ENCODE results near the gene RHBDD1. TPM values are rescaled to one million over a fixed set of nuclear protein-coding genes. Genes with fewer than 3 reads are reported as not detected.

Gene RHBDD1, protein sequence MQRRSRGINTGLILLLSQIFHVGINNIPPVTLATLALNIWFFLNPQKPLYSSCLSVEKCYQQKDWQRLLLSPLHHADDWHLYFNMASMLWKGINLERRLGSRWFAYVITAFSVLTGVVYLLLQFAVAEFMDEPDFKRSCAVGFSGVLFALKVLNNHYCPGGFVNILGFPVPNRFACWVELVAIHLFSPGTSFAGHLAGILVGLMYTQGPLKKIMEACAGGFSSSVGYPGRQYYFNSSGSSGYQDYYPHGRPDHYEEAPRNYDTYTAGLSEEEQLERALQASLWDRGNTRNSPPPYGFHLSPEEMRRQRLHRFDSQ
- total RNA-seq (10 to 100 TPM; 40.3 to 66.4 TPM), polyA plus RNA-seq (1 to 10 TPM; 4.8 to 9.1 TPM)
- long read RNA-seq, donor 1, full-length matches to known transcripts, result 2 of 2 reads
- long read RNA-seq, donor 1, partial matches to known transcripts, result 0 of 2 reads
- long read RNA-seq, donor 1, other reads (novel, unspliced or antisense), result 0 of 2 reads
- long read RNA-seq, donor 2, partial matches to known transcripts, result 0 of 1 reads
- long read RNA-seq, donor 2, other reads (novel, unspliced or antisense), result 0 of 1 reads
- long read RNA-seq, donor 3, full-length matches to known transcripts, result 1 of 1 reads
- long read RNA-seq, donor 3, partial matches to known transcripts, result 0 of 1 reads
- long read RNA-seq, donor 3, other reads (novel, unspliced or antisense), result 0 of 1 reads
- long read RNA-seq, donor 4, partial matches to known transcripts, result 0 of 1 reads
- long read RNA-seq, donor 4, other reads (novel, unspliced or antisense), result 0 of 1 reads
- long read RNA-seq, donor 5, full-length matches to known transcripts, result 3 of 3 reads
- long read RNA-seq, donor 5, partial matches to known transcripts, result 0 of 3 reads
- long read RNA-seq, donor 5, other reads (novel, unspliced or antisense), result 0 of 3 reads

DNA sequence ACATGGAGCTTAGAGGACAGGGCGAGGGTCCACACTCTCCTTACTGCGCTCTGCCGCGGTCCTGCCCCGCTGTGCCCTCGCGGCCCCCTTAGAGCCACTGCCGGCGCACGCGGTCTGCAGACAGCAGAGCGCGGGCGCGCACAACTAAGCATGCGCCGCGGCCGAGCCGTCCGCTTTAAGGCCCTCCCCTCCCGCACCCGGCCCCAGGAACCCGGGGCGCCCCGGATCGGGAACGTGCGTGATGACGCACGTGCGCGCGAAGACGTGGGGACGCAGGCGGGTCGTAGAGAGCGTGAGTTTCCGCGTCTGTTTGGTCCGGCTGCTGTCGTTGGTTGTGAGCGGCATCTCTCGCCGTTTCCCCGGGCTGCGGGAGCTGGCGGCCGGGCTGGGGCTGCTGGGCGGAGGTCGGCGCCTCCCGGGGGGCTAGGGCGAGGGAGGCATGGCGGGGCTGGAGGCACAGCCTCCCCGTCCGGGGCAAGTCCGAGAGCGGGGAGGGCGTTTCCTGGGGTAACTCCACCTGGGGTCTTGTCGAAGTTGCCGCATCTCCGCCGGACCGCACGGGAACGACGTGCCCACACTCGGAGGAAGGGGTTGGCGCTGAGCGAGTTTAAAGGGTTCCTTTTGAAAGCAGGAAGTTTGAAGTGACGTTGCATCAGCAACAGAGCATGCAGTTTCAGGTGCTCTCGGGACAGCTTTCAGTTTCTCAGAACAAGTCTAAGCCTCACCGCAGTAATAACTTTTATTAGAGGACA, at the start of gene RHBDD1:
Gene RHBDD1 (plus strand): TSS at position 259 of the 752 bp plus-strand sequence. CDS start 28,640 bp downstream, outside the sequence.
- peak within 1 kb of the TSS; percentile 76 for H3K4me3 ChIP-seq
- H3K27me3 ChIP-seq (ENCODE audit: control insufficient read depth in 3 of 3, insufficient read depth in 3 of 3, low read length in 2 of 3), result no peaks in the 10 kb centered on the region
- H3K9me3 ChIP-seq (ENCODE audit: control insufficient read depth in 4 of 4, insufficient read depth in 3 of 4, low read length in 3 of 4), result peaks cover 0 to 2% (median 0%) of the 10 kb centered on the region in 4 donors
- H3K4me1 ChIP-seq (ENCODE audit: control insufficient read depth in 5 of 5, insufficient read depth in 5 of 5, low read length in 5 of 5), result peaks cover 0 to 24% (median 7%) of the 10 kb centered on the region in 5 donors
- WGBS, 2 donors, result 0% methylated on average over 73 to 75 of the region's 75 CpGs
- H3K36me3 ChIP-seq (ENCODE audit: control insufficient read depth in 4 of 4, insufficient read depth in 4 of 4, low read length in 4 of 4), result no peaks in the 10 kb centered on the region
- DNase-seq, result peak; percentile 95 to 98 (median 97)
- H3K9ac ChIP-seq (ENCODE audit: insufficient read depth in 1 of 2, low read length in 2 of 2), result peak within 1 kb of the TSS; percentile 89 to 99
- peak within 1 kb of the TSS; percentile 95 to 100 for H3K27ac ChIP-seq (ENCODE audit: low read depth in 1 of 2, low read length in 1 of 2)
- TF ChIP-seq, protein P1, sequence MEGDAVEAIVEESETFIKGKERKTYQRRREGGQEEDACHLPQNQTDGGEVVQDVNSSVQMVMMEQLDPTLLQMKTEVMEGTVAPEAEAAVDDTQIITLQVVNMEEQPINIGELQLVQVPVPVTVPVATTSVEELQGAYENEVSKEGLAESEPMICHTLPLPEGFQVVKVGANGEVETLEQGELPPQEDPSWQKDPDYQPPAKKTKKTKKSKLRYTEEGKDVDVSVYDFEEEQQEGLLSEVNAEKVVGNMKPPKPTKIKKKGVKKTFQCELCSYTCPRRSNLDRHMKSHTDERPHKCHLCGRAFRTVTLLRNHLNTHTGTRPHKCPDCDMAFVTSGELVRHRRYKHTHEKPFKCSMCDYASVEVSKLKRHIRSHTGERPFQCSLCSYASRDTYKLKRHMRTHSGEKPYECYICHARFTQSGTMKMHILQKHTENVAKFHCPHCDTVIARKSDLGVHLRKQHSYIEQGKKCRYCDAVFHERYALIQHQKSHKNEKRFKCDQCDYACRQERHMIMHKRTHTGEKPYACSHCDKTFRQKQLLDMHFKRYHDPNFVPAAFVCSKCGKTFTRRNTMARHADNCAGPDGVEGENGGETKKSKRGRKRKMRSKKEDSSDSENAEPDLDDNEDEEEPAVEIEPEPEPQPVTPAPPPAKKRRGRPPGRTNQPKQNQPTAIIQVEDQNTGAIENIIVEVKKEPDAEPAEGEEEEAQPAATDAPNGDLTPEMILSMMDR (IDR thresholded peaks at IDR 0.05; ENCODE audit: control extremely low read depth, extremely low read depth), result no peak
- ATAC-seq (ENCODE audit: insufficient read depth, low FRiP score), result peak; percentile 98

DNA sequence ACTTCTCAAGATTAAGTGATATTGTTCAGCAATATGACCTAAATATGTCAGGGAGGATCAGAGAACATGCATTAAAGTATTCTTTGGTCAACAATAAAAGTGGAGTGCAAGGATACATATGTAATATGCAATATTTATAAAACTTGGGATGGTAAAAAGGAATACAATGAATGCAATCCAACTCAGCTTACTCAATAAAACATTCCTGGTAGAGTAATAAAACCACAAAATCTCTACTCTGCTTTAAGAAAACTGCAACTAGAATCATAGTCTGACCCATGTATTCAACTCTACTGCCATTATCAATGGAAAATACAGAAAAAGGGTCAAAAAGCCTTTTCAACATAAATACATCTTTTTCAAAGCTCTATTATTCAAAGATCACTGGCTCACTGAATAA, 47.8 kb upstream of the RHBDD1 start:
- no peaks in the 10 kb centered on the region for H3K27me3 ChIP-seq (ENCODE audit: control insufficient read depth in 3 of 3, insufficient read depth in 3 of 3, low read length in 2 of 3)
- no peak overlapping the region for H3K9ac ChIP-seq (ENCODE audit: insufficient read depth in 1 of 2, low read length in 2 of 2)
- H3K36me3 ChIP-seq (ENCODE audit: control insufficient read depth in 4 of 4, insufficient read depth in 4 of 4, low read length in 4 of 4), result peaks cover 0 to 17% (median 7%) of the 10 kb centered on the region in 4 donors
- H3K27ac ChIP-seq (ENCODE audit: low read depth in 1 of 2, low read length in 1 of 2), result no peak overlapping the region
- TF ChIP-seq, protein P1 (IDR thresholded peaks at IDR 0.05; ENCODE audit: control extremely low read depth, extremely low read depth), result no peak
- H3K9me3 ChIP-seq (ENCODE audit: control insufficient read depth in 4 of 4, insufficient read depth in 3 of 4, low read length in 3 of 4), result peaks cover 0 to 3% (median 0%) of the 10 kb centered on the region in 4 donors
- ATAC-seq (ENCODE audit: insufficient read depth, low FRiP score), result no peak
- H3K4me1 ChIP-seq (ENCODE audit: control insufficient read depth in 5 of 5, insufficient read depth in 5 of 5, low read length in 5 of 5), result peaks cover 4 to 46% (median 29%) of the 10 kb centered on the region in 5 donors
- DNase-seq, result no peak
- H3K4me3 ChIP-seq, result no peak overlapping the region

DNA sequence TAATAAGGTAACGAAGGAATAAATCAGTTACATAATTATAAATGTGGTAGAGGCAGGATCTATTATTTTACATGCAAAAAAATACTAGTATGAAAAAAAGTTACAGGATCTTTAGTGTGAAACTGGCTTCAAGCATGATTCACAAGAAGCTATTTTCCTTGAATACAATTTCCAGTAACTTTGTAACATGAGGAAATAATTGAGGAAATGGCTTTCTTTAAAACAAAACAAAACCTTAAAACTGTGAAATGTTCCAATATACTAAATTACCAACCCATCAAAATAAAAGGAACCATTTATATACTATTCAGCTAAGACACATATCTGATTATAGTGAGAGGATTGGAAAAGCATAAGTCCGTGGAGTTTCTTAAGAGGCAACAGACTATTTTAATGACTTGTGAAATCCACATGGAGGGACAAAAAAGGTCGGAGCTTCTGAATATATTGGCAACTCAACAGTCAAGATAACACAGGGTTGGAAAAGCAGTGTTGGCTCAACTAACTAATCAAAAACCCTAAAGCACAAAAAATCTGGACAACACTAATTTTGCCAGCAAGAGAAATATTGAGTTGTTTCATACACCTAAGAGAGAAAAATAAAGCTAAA, 46.9 kb upstream of the RHBDD1 start:
- no peak overlapping the region for H3K4me3 ChIP-seq
- peak overlapping the region in 1 of 2 donors; percentile 91 for H3K27ac ChIP-seq (ENCODE audit: low read depth in 1 of 2, low read length in 1 of 2)
- H3K9ac ChIP-seq (ENCODE audit: insufficient read depth in 1 of 2, low read length in 2 of 2), result peak overlapping the region in 1 of 2 donors; percentile 53
- DNase-seq (peak in 2 of 3 donors; percentile 77 to 79), ATAC-seq (ENCODE audit: insufficient read depth, low FRiP score) (no peak)
- no peaks in the 10 kb centered on the region for H3K27me3 ChIP-seq (ENCODE audit: control insufficient read depth in 3 of 3, insufficient read depth in 3 of 3, low read length in 2 of 3)
- 70 to 80% methylated on average over 3 of the region's 3 CpGs for WGBS, 2 donors
- TF ChIP-seq, protein P1 (IDR thresholded peaks at IDR 0.05; ENCODE audit: control extremely low read depth, extremely low read depth), result no peak
- no peaks in the 10 kb centered on the region for H3K9me3 ChIP-seq (ENCODE audit: control insufficient read depth in 4 of 4, insufficient read depth in 3 of 4, low read length in 3 of 4)
- peaks cover 4 to 47% (median 26%) of the 10 kb centered on the region in 5 donors for H3K4me1 ChIP-seq (ENCODE audit: control insufficient read depth in 5 of 5, insufficient read depth in 5 of 5, low read length in 5 of 5)
- H3K36me3 ChIP-seq (ENCODE audit: control insufficient read depth in 4 of 4, insufficient read depth in 4 of 4, low read length in 4 of 4), result peaks cover 0 to 16% (median 8%) of the 10 kb centered on the region in 4 donors

All from lung (tissue), 16 donors.